H9 (cell line): ENCODE data around the gene CDX2. TPM values are rescaled to one million over a fixed set of nuclear protein-coding genes. Genes with fewer than 3 reads are reported as not detected.

Experiments used
- DNase-seq: peaks from one replicate; pipeline ENCODE4 v3.0.0-alpha.2; 2017
- H2AFZ ChIP-seq: one replicate; pipeline ENCODE4 v1.6.1; 2013; ENCODE audit warnings: mild to moderate bottlenecking, low read length, control low read depth, moderate library complexity
- H2AK5ac ChIP-seq: 2 replicates; pipeline ENCODE4 v1.6.1; 2013; ENCODE audit warnings: low read length, control low read depth, mixed read lengths; ENCODE audit not compliant: insufficient read length
- H2BK120ac ChIP-seq: one replicate; pipeline ENCODE4 v1.6.1; 2013; ENCODE audit warnings: low read depth, mild to moderate bottlenecking, low read length, control low read depth, inconsistent platforms; ENCODE audit not compliant: poor library complexity, severe bottlenecking
- H2BK12ac ChIP-seq: 2 replicates; pipeline ENCODE4 v1.6.1; 2013; ENCODE audit warnings: low read length, control low read depth, mixed read lengths, low read depth; ENCODE audit not compliant: insufficient read length
- H2BK15ac ChIP-seq: 2 replicates; pipeline ENCODE4 v1.6.1; 2013; ENCODE audit warnings: low read depth, low read length, control low read depth
- H2BK20ac ChIP-seq: one replicate; pipeline ENCODE4 v1.6.1; 2013; ENCODE audit warnings: low read depth, mild to moderate bottlenecking, low read length, control low read depth, inconsistent platforms; ENCODE audit not compliant: poor library complexity, severe bottlenecking
- H2BK5ac ChIP-seq: 2 replicates; pipeline ENCODE4 v1.6.1; 2013; ENCODE audit warnings: low read length, control low read depth, mixed read lengths; ENCODE audit not compliant: insufficient read length
- H3K14ac ChIP-seq: 2 replicates; pipeline ENCODE4 v1.6.1; 2013; ENCODE audit warnings: low read length, control low read depth; ENCODE audit not compliant: insufficient read depth
- H3K18ac ChIP-seq: 2 replicates; pipeline ENCODE4 v1.6.1; 2013; ENCODE audit warnings: low read depth, mild to moderate bottlenecking, mixed read lengths, low read length, control low read depth; ENCODE audit not compliant: insufficient read length
- H3K23ac ChIP-seq: 2 replicates; pipeline ENCODE4 v1.6.1; 2013; ENCODE audit warnings: low read length, control low read depth, mixed read lengths, low read depth; ENCODE audit not compliant: insufficient read length
- H3K23me2 ChIP-seq: 2 replicates; pipeline ENCODE4 v1.6.1; 2013; ENCODE audit warnings: low read depth, mild to moderate bottlenecking, mixed read lengths, low read length, control low read depth; ENCODE audit not compliant: insufficient read length, poor library complexity, severe bottlenecking
- H3K27ac ChIP-seq: 2 replicates; pipeline ENCODE4 v1.5.1; 2013; ENCODE audit warnings: low read length, control low read depth, mixed read lengths, low read depth; ENCODE audit not compliant: insufficient read length
- H3K27me3 ChIP-seq: 2 replicates; pipeline ENCODE4 v1.6.1; 2013; ENCODE audit warnings: low read length, control low read depth, inconsistent platforms; ENCODE audit not compliant: insufficient read depth
- H3K4ac ChIP-seq: 2 replicates; pipeline ENCODE4 v1.6.1; 2013; ENCODE audit warnings: low read depth, mild to moderate bottlenecking, control low read depth, inconsistent platforms, low read length, moderate library complexity
- H3K4me1 ChIP-seq: 2 replicates; pipeline ENCODE4 v1.6.1; 2013; ENCODE audit warnings: low read length, control low read depth, inconsistent platforms; ENCODE audit not compliant: insufficient read depth
- H3K4me2 ChIP-seq: 2 replicates; pipeline ENCODE4 v1.6.1; 2013; ENCODE audit warnings: low read length, control low read depth, mixed read lengths; ENCODE audit not compliant: insufficient read length, insufficient read depth
- H3K56ac ChIP-seq: 2 replicates; pipeline ENCODE4 v1.6.1; 2013; ENCODE audit warnings: low read depth, mild to moderate bottlenecking, mixed read lengths, low read length, control low read depth; ENCODE audit not compliant: insufficient read length
- H3K79me1 ChIP-seq: 2 replicates; pipeline ENCODE4 v1.6.1; 2013; ENCODE audit warnings: low read depth, mild to moderate bottlenecking, moderate library complexity, low read length, control low read depth, inconsistent platforms; ENCODE audit not compliant: insufficient read depth, poor library complexity, severe bottlenecking
- H3K79me2 ChIP-seq: 2 replicates; pipeline ENCODE4 v1.6.1; 2013; ENCODE audit warnings: low read length, control low read depth, inconsistent platforms; ENCODE audit not compliant: insufficient read depth
- H3K9ac ChIP-seq: 2 replicates; pipeline ENCODE4 v1.6.1; 2013; ENCODE audit warnings: low read length, control low read depth, mixed read lengths; ENCODE audit not compliant: insufficient read length; ENCODE audit errors: extremely low read depth
- H3K9me3 ChIP-seq: one replicate; pipeline ENCODE4 v1.6.1; 2013; ENCODE audit warnings: low read depth, low read length, inconsistent platforms; ENCODE audit not compliant: control insufficient read depth
- H3T11ph ChIP-seq: one replicate; pipeline ENCODE4 v1.6.1; 2013; ENCODE audit warnings: mild to moderate bottlenecking, low read length, control low read depth, inconsistent platforms
- H4K20me1 ChIP-seq: one replicate; pipeline ENCODE4 v1.6.1; 2013; ENCODE audit not compliant: control insufficient read depth, insufficient read length, insufficient read depth
- H4K5ac ChIP-seq: 2 replicates; pipeline ENCODE4 v1.6.1; 2013; ENCODE audit warnings: low read depth, mild to moderate bottlenecking, mixed read lengths, low read length, control low read depth; ENCODE audit not compliant: insufficient read length
- H4K8ac ChIP-seq: replicated peaks from 2 replicates; pipeline ENCODE4 v1.6.1; 2013; ENCODE audit warnings: low read length, control low read depth, mixed read lengths, low read depth; ENCODE audit not compliant: insufficient read length
- H4K91ac ChIP-seq: 2 replicates; pipeline ENCODE4 v1.6.1; 2013; ENCODE audit warnings: low read depth, mild to moderate bottlenecking, moderate library complexity, mixed read lengths, low read length, control low read depth; ENCODE audit not compliant: insufficient read length
- H3K27ac Mint-ChIP-seq, 3 experiments: 2 replicates in 2 of 3; 3 replicates in 1 of 3; pipeline ENCODE4 v1.8.0; 2020 to 2021; ENCODE audit warnings: mixed read lengths in 3 of 3, mild to moderate bottlenecking in 1 of 3, moderate library complexity in 1 of 3
- H3K27me3 Mint-ChIP-seq: 2 replicates; pipeline ENCODE4 v1.8.0; 2021; ENCODE audit warnings: low read depth, mild to moderate bottlenecking, moderate library complexity, mixed read lengths
- H3K36me3 Mint-ChIP-seq, 3 experiments: 2 replicates in 2 of 3; 3 replicates in 1 of 3; pipeline ENCODE4 v1.8.0; 2020 to 2021; ENCODE audit warnings: low read depth in 3 of 3, mixed read lengths in 3 of 3; ENCODE audit not compliant: insufficient read depth in 1 of 3
- H3K4me1 Mint-ChIP-seq, 2 experiments: 2 replicates each; pipeline ENCODE4 v1.8.0; 2020; ENCODE audit warnings: mixed read lengths in 2 of 2
- H3K4me3 Mint-ChIP-seq, 2 experiments: 2 replicates in 1 of 2; 3 replicates in 1 of 2; pipeline ENCODE4 v1.8.0; 2020 to 2021; ENCODE audit warnings: mild to moderate bottlenecking in 2 of 2, mixed read lengths in 2 of 2, moderate library complexity in 1 of 2
- H3K9me3 Mint-ChIP-seq, 2 experiments: 2 replicates in 1 of 2; 3 replicates in 1 of 2; pipeline ENCODE4 v1.8.0; 2020; ENCODE audit warnings: mild to moderate bottlenecking in 2 of 2, mixed read lengths in 2 of 2, moderate library complexity in 1 of 2
- CTCF ChIP-seq: fragments of 200-600 bp; sonication (generic); conservative IDR thresholded peaks from 3 replicates; pipeline ENCODE4 v1.8.0; 2021; ENCODE audit warnings: antibody characterized with exemption, mild to moderate bottlenecking
- WGBS: extraction: QIAGEN DNeasy Blood & Tissue Kit; methylation state at CpG from one replicate; pipeline ENCODE4 v1.1.7; 2013; ENCODE audit warnings: missing lambda C conversion rate, low lambda C conversion rate, mixed read lengths; ENCODE audit not compliant: insufficient read length; ENCODE audit errors: extremely low coverage; 5-methylcytosine and 5-hydroxymethylcytosine counted together
- total RNA-seq: library from RNA; stranded (reverse); gene quantifications from 2 replicates; pipeline ENCODE4 v1.2.1, GENCODE V29; 2021

The CDX2 gene
- total RNA-seq, 1 experiment from 2014 or later = not detected

GRCh38 chr13:27979765-27980279, 10.7 kb upstream of the CDX2 start:
- no peak for TF ChIP-seq CTCF
- Histone ChIP-seq H2BK120ac (no peak overlapping the region), H3K4me2 (no peak overlapping the region), H3K4ac (no peak overlapping the region), H2AFZ (no peak overlapping the region), H3K27ac (no peak overlapping the region), H2BK20ac (no peak overlapping the region), H3K9ac (no peak overlapping the region), H3K56ac (no peak overlapping the region), H3K18ac (no peak overlapping the region), H3K79me1 (no peaks in the 10 kb centered on the region), H3T11ph (no peak overlapping the region), H3K23me2 (no peaks in the 10 kb centered on the region), H2BK5ac (no peak overlapping the region), H4K20me1 (peaks cover 2% of the 10 kb centered on the region), H3K23ac (no peak overlapping the region), H3K4me1 (no peaks in the 10 kb centered on the region), H3K27me3 (peaks cover 91% of the 10 kb centered on the region), H3K79me2 (no peaks in the 10 kb centered on the region), H3K14ac (no peak overlapping the region; the same call in 1 of the 2 replicates), H4K91ac (no peak overlapping the region), H3K9me3 (no peaks in the 10 kb centered on the region), H4K5ac (no peak overlapping the region), H2AK5ac (no peak overlapping the region), H4K8ac (no peak overlapping the region), H2BK15ac (no peak overlapping the region), H2BK12ac (no peak overlapping the region)
- Mint-ChIP-seq H3K4me1 (peaks cover 10 to 22% of the 10 kb centered on the region in 2 experiments), H3K4me3 (peak overlapping the region in 1 of 2 experiments; percentile 56; a peak in 2 of 5 replicates), H3K9me3 (peaks cover 3 to 16% of the 10 kb centered on the region in 2 experiments; a peak in 4 of 5 replicates), H3K36me3 (peaks cover 0 to 2% (median 0%) of the 10 kb centered on the region in 3 experiments; a peak in 2 of 7 replicates), H3K27me3 (peaks cover 100% of the 10 kb centered on the region), H3K27ac (no peak overlapping the region)
- WGBS = no CpG with 5 or more reads among the region's 15 CpGs
- DNase-seq = no peak
